SK-N-SH (cell line): ENCODE results near the gene XRN2. TPM values are rescaled to one million over a fixed set of nuclear protein-coding genes. Genes with fewer than 3 reads are reported as not detected.

Experiments used
- CTCF ChIA-PET: fragments of 300-600, 350-600 bp; formaldehyde crosslinking; extraction: SDS; loops from one replicate; lab custom pipeline; 2021; lab: Yijun Ruan, JAX
- POLR2A ChIA-PET: fragments of 350-600 bp; sonication (Branson Sonifier 250); formaldehyde crosslinking; extraction: SDS; loops from one replicate; lab custom pipeline; 2020; ENCODE audit warnings: antibody characterized with exemption, inconsistent platforms; lab: Yijun Ruan, JAX
- DNase-seq: peaks from one replicate; pipeline ENCODE4 v3.0.0; 2012
- H2AFZ ChIP-seq: fragments of 200-600 bp; sonication (generic); 2 replicates; pipeline ENCODE4 v1.8.1; 2016; ENCODE audit warnings: antibody characterized with exemption, mild to moderate bottlenecking, low read depth
- H3F3A ChIP-seq: fragments of 200-600 bp; sonication (generic); replicated peaks from 2 replicates; pipeline ENCODE3; 2016; ENCODE audit warnings: antibody characterized with exemption, mild to moderate bottlenecking; ENCODE audit not compliant: insufficient read depth
- H3K27ac ChIP-seq, 2 experiments: fragments of 200-500 bp in 1 of 2; fragments of 200-600 bp in 1 of 2; sonication (Bioruptor generic) in 1 of 2; sonication (generic), shearing (Covaris generic) in 1 of 2; 2 replicates each; pipeline versions ENCODE4 v1.5.1 to v1.6.1; 2014 to 2016; ENCODE audit warnings: low read depth in 2 of 2, inconsistent platforms in 1 of 2, low read length in 1 of 2, mild to moderate bottlenecking in 1 of 2, mixed read lengths in 1 of 2
- H3K27me3 ChIP-seq: fragments of 200-600 bp; sonication (generic), shearing (Covaris generic); 2 replicates; pipeline ENCODE4 v1.6.1; 2016; ENCODE audit warnings: mixed run types; ENCODE audit not compliant: insufficient read depth
- H3K36me3 ChIP-seq, 2 experiments: fragments of 200-500 bp in 1 of 2; fragments of 200-600 bp in 1 of 2; sonication (Bioruptor generic) in 1 of 2; sonication (generic) in 1 of 2; replicated peaks in 1 of 2; 2 replicates each; pipeline versions ENCODE3 to v1.5.1; 2014 to 2016; ENCODE audit warnings: low read length in 1 of 2, mild to moderate bottlenecking in 1 of 2; ENCODE audit not compliant: insufficient read depth in 2 of 2, control insufficient read depth in 1 of 2
- H3K4me1 ChIP-seq, 2 experiments: fragments of 200-500 bp in 1 of 2; fragments of 200-600 bp in 1 of 2; sonication (Bioruptor generic) in 1 of 2; sonication (generic), shearing (Covaris generic) in 1 of 2; 2 replicates each; pipeline versions ENCODE4 v1.5.1 to v1.6.1; 2014 to 2016; ENCODE audit warnings: low read depth in 1 of 2, low read length in 1 of 2, mixed run types in 1 of 2; ENCODE audit not compliant: insufficient read depth in 2 of 2, control insufficient read depth in 1 of 2
- H3K4me2 ChIP-seq: fragments of 200-600 bp; sonication (generic), shearing (Covaris generic); 2 replicates; pipeline ENCODE4 v1.6.1; 2017; ENCODE audit warnings: mixed run types
- H3K4me3 ChIP-seq, 2 experiments: fragments of 200-500 bp in 1 of 2; fragments of 200-600 bp in 1 of 2; sonication (Bioruptor generic) in 1 of 2; sonication (generic), shearing (Covaris generic) in 1 of 2; 2 replicates each; pipeline versions ENCODE4 v1.5.1 to v1.8.1; 2014 to 2016; ENCODE audit warnings: low read depth in 2 of 2, inconsistent platforms in 1 of 2, low read length in 1 of 2, mild to moderate bottlenecking in 1 of 2, mixed read lengths in 1 of 2, moderate library complexity in 1 of 2
- H3K79me2 ChIP-seq: fragments of 200-600 bp; sonication (generic); 2 replicates; pipeline ENCODE4 v1.8.1; 2017; ENCODE audit warnings: mild to moderate bottlenecking; ENCODE audit not compliant: insufficient read depth
- H3K9ac ChIP-seq: fragments of 200-600 bp; sonication (generic); 2 replicates; pipeline ENCODE4 v1.6.1; 2017; ENCODE audit warnings: mixed run types
- H3K9me2 ChIP-seq: fragments of 200-600 bp; sonication (generic); 2 replicates; pipeline ENCODE4 v1.6.1; 2017; ENCODE audit warnings: mixed run types
- H3K9me3 ChIP-seq: fragments of 200-600 bp; sonication (generic); 2 replicates; pipeline ENCODE4 v1.6.1; 2017; ENCODE audit warnings: mixed run types, mild to moderate bottlenecking, moderate library complexity
- H4K20me1 ChIP-seq: fragments of 200-600 bp; sonication (generic); 2 replicates; pipeline ENCODE4 v1.6.1; 2017; ENCODE audit warnings: mild to moderate bottlenecking, mixed run types; ENCODE audit not compliant: insufficient read depth
- CHD2 ChIP-seq: fragments of 150-350 bp; IDR thresholded peaks from 2 replicates; pipeline ENCODE4 v1.6.1; 2018; ENCODE audit warnings: low read length; ENCODE audit not compliant: partially characterized antibody
- ELF1 ChIP-seq: IDR thresholded peaks from 2 replicates; pipeline ENCODE4 v1.4.0; 2012
- EZH2phosphoT487 ChIP-seq: fragments of 200-600 bp; sonication (generic); IDR thresholded peaks from 2 replicates; pipeline ENCODE4 v1.6.1; 2017; ENCODE audit warnings: low read depth, mixed run types, mild to moderate bottlenecking, antibody characterized with exemption, moderate library complexity, borderline replicate concordance
- FOSL2 ChIP-seq: IDR thresholded peaks from 2 replicates; pipeline ENCODE4 v1.4.0; 2012; ENCODE audit warnings: low read depth, mild to moderate bottlenecking, moderate library complexity, borderline replicate concordance
- FOXJ3 ChIP-seq: sonication (generic); formaldehyde crosslinking; IDR thresholded peaks from 2 replicates; pipeline ENCODE4 v1.5.1; 2020; ENCODE audit warnings: mild to moderate bottlenecking, missing genetic modification reagents
- FOXM1 ChIP-seq: IDR thresholded peaks from 2 replicates; pipeline ENCODE4 v1.4.0; 2012; ENCODE audit warnings: low read depth, mild to moderate bottlenecking
- MXI1 ChIP-seq: IDR thresholded peaks from 2 replicates; pipeline ENCODE4 v1.6.1; 2012; ENCODE audit warnings: mild to moderate bottlenecking, low read depth, low read length, improper control_type of control experiment
- NFIC ChIP-seq: IDR thresholded peaks from 2 replicates; pipeline ENCODE4 v1.4.0; 2012; ENCODE audit warnings: borderline replicate concordance
- NRF1 ChIP-seq: IDR thresholded peaks from 2 replicates; pipeline ENCODE4 v1.6.1; 2012; ENCODE audit warnings: low read depth, mild to moderate bottlenecking, low read length
- POLR2AphosphoS5 ChIP-seq: IDR thresholded peaks from 2 replicates; pipeline ENCODE4 v1.6.1; 2012; ENCODE audit warnings: low read depth, low read length
- RXRA ChIP-seq: IDR thresholded peaks from 2 replicates; pipeline ENCODE4 v1.4.0; 2012; ENCODE audit warnings: low read depth, mild to moderate bottlenecking, borderline replicate concordance
- SIN3A ChIP-seq: IDR thresholded peaks from 2 replicates; pipeline ENCODE4 v1.6.1; 2012; ENCODE audit warnings: low read depth, mild to moderate bottlenecking, low read length, moderate library complexity, borderline replicate concordance
- TEAD4 ChIP-seq: IDR thresholded peaks from 2 replicates; pipeline ENCODE4 v1.4.0; 2012; ENCODE audit warnings: mild to moderate bottlenecking, borderline replicate concordance; ENCODE audit not compliant: insufficient read depth
- WGBS: methylation state at CpG from one replicate; pipeline ENCODE4 v1.1.6; 2017; ENCODE audit warnings: low lambda C conversion rate; 5-methylcytosine and 5-hydroxymethylcytosine counted together
- polyA plus RNA-seq, 3 experiments: library from polyadenylated mRNA; depleted of rRNA; stranded (reverse); fragments of >200 nt; gene quantifications; 2 replicates each; pipeline ENCODE4 v1.2.3, GENCODE V29; 2012
- TF ChIP-seq, protein P1 (sequence below): IDR thresholded peaks from 2 replicates; pipeline ENCODE4 v1.6.1; 2012; ENCODE audit warnings: mild to moderate bottlenecking, low read depth, low read length, moderate library complexity
- TF ChIP-seq, protein P2 (sequence below): fragments of 200-600 bp; sonication (generic); IDR thresholded peaks from 2 replicates; pipeline ENCODE4 v1.6.1; 2017; ENCODE audit warnings: antibody characterized with exemption, mild to moderate bottlenecking, moderate library complexity
- TF ChIP-seq, protein P3 (sequence below): fragments of 150-350 bp; IDR thresholded peaks from 2 replicates; pipeline ENCODE4 v1.6.1; 2017; ENCODE audit warnings: antibody characterized with exemption, low read length, low read depth, borderline replicate concordance
- TF ChIP-seq, protein P4 (sequence below): IDR thresholded peaks from 2 replicates; pipeline ENCODE4 v1.4.0; 2012; ENCODE audit warnings: low read depth, borderline replicate concordance
- TF ChIP-seq, protein P5 (sequence below): IDR thresholded peaks from 2 replicates; pipeline ENCODE4 v1.4.0; 2012; ENCODE audit warnings: low read depth, borderline replicate concordance

The XRN2 gene
- polyA plus RNA-seq, 1 of the 3 experiments (the other 2 are of a cell fraction): 44.5 TPM

DNA sequence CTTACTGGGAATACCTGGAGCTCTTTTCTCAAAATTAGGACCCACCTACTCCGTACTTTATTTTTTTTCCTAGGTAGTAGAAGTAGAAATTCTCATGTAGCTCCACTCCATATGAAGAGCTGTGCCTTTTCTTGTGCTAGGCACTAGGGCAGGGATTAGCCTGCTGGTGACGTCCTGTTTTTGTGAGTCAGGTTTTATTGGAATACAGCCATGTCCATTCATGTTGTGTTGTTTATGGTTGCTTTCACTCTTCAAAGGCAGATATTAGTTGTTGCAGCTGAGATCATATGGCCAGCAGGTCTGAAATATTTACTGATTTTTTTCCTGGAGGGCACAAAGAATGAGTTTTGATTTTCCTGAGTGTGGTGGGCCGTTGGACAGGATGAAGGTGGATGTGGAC lies 20.5 kb downstream of the XRN2 start:
- peaks cover 100% of the 10 kb centered on the region for H3K79me2 ChIP-seq
- no peak overlapping the region for H3K9ac ChIP-seq
- POLR2A ChIA-PET: no interaction called here
- H3K4me3 ChIP-seq: no peak overlapping the region
- no peak overlapping the region for H3K4me2 ChIP-seq
- H3K4me1 ChIP-seq: peaks cover 2 to 21% of the 10 kb centered on the region in 2 experiments; a peak in 3 of 4 replicates
- H3F3A ChIP-seq: no peaks in the 10 kb centered on the region
- DNase-seq: no peak
- H4K20me1 ChIP-seq: peaks cover 95% of the 10 kb centered on the region
- H3K9me2 ChIP-seq: no peaks in the 10 kb centered on the region; the same call in 1 of the 2 replicates
- CTCF ChIA-PET: interaction anchor here (0.7 to 1.6 kb wide), 2 partner anchors 12 to 19 kb away, joined by 3 to 4 read pairs; no protein-coding TSS in a partner anchor
- 0 out of 2 replicates have a peak, but pooled peaks cover 5% of the 10 kb centered on the region for H3K9me3 ChIP-seq
- peaks cover 8 to 12% of the 10 kb centered on the region in 2 experiments for H3K36me3 ChIP-seq
- H2AFZ ChIP-seq: no peak overlapping the region
- 76% methylated on average over 3 of the region's 3 CpGs for WGBS
- no peaks in the 10 kb centered on the region for H3K27me3 ChIP-seq
- 0 out of 2 replicates have a peak, but pooled peaks have one; percentile 12 for TF ChIP-seq NFIC
- TF ChIP-seq, protein P1, sequence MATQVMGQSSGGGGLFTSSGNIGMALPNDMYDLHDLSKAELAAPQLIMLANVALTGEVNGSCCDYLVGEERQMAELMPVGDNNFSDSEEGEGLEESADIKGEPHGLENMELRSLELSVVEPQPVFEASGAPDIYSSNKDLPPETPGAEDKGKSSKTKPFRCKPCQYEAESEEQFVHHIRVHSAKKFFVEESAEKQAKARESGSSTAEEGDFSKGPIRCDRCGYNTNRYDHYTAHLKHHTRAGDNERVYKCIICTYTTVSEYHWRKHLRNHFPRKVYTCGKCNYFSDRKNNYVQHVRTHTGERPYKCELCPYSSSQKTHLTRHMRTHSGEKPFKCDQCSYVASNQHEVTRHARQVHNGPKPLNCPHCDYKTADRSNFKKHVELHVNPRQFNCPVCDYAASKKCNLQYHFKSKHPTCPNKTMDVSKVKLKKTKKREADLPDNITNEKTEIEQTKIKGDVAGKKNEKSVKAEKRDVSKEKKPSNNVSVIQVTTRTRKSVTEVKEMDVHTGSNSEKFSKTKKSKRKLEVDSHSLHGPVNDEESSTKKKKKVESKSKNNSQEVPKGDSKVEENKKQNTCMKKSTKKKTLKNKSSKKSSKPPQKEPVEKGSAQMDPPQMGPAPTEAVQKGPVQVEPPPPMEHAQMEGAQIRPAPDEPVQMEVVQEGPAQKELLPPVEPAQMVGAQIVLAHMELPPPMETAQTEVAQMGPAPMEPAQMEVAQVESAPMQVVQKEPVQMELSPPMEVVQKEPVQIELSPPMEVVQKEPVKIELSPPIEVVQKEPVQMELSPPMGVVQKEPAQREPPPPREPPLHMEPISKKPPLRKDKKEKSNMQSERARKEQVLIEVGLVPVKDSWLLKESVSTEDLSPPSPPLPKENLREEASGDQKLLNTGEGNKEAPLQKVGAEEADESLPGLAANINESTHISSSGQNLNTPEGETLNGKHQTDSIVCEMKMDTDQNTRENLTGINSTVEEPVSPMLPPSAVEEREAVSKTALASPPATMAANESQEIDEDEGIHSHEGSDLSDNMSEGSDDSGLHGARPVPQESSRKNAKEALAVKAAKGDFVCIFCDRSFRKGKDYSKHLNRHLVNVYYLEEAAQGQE: no peak
- peak; percentile 22; the same call in 1 of the 2 replicates for TF ChIP-seq FOSL2
- TF ChIP-seq, all 33 proteins: peak for 2
- H3K27ac ChIP-seq: no peak overlapping the region

DNA sequence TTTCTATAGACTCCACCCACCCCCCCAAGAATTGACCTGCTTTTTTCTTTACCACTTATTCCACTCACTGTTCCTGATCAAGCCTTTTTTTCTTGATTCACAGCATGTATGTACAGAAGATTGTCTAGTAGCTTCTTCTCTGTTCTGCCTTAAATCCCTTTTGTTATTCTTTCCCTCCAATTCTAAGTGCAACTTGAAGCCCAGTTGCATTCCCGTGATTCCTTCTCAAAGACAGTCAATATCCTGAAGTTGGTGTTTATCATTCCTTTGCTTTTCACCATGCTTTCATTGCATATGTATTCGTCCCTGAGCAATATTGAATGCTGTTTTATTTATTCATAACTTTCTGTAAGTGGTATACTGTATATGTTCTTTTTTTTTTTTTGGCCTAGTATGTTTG lies 21.0 kb downstream of the XRN2 start:
- Histone ChIP-seq H3K4me3 (no peak overlapping the region), H3K4me1 (peaks cover 2 to 21% of the 10 kb centered on the region in 2 experiments; a peak in 3 of 4 replicates), H3K79me2 (peaks cover 100% of the 10 kb centered on the region), H3K27me3 (no peaks in the 10 kb centered on the region), H3K27ac (no peak overlapping the region), H3K9ac (no peak overlapping the region), H4K20me1 (peaks cover 93% of the 10 kb centered on the region), H3K9me3 (0 out of 2 replicates have a peak, but pooled peaks cover 5% of the 10 kb centered on the region), H3K4me2 (no peak overlapping the region), H2AFZ (no peak overlapping the region), H3K9me2 (no peaks in the 10 kb centered on the region), H3K36me3 (peaks cover 13 to 16% of the 10 kb centered on the region in 2 experiments), H3F3A (no peaks in the 10 kb centered on the region)
- no peak for DNase-seq
- 89% methylated on average over 2 of the region's 2 CpGs for WGBS
- CTCF ChIA-PET: interaction anchor here (0.7 kb wide), 2 partner anchors 11 to 88 kb away, joined by 3 read pairs; no protein-coding TSS in a partner anchor
- POLR2A ChIA-PET: no interaction called here
- TF ChIP-seq RXRA: no peak
- TF ChIP-seq, protein P2, sequence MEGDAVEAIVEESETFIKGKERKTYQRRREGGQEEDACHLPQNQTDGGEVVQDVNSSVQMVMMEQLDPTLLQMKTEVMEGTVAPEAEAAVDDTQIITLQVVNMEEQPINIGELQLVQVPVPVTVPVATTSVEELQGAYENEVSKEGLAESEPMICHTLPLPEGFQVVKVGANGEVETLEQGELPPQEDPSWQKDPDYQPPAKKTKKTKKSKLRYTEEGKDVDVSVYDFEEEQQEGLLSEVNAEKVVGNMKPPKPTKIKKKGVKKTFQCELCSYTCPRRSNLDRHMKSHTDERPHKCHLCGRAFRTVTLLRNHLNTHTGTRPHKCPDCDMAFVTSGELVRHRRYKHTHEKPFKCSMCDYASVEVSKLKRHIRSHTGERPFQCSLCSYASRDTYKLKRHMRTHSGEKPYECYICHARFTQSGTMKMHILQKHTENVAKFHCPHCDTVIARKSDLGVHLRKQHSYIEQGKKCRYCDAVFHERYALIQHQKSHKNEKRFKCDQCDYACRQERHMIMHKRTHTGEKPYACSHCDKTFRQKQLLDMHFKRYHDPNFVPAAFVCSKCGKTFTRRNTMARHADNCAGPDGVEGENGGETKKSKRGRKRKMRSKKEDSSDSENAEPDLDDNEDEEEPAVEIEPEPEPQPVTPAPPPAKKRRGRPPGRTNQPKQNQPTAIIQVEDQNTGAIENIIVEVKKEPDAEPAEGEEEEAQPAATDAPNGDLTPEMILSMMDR: no peak
- TF ChIP-seq SIN3A: no peak
- no peak for TF ChIP-seq FOXM1
- TF ChIP-seq ELF1: no peak
- no peak for TF ChIP-seq FOXJ3 (CRISPR knock-in tag)
- TF ChIP-seq MXI1: no peak
- no peak for TF ChIP-seq POLR2AphosphoS5
- TF ChIP-seq, protein P3, sequence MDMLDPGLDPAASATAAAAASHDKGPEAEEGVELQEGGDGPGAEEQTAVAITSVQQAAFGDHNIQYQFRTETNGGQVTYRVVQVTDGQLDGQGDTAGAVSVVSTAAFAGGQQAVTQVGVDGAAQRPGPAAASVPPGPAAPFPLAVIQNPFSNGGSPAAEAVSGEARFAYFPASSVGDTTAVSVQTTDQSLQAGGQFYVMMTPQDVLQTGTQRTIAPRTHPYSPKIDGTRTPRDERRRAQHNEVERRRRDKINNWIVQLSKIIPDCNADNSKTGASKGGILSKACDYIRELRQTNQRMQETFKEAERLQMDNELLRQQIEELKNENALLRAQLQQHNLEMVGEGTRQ: no peak
- no peak for TF ChIP-seq NRF1
- TF ChIP-seq, protein P4, sequence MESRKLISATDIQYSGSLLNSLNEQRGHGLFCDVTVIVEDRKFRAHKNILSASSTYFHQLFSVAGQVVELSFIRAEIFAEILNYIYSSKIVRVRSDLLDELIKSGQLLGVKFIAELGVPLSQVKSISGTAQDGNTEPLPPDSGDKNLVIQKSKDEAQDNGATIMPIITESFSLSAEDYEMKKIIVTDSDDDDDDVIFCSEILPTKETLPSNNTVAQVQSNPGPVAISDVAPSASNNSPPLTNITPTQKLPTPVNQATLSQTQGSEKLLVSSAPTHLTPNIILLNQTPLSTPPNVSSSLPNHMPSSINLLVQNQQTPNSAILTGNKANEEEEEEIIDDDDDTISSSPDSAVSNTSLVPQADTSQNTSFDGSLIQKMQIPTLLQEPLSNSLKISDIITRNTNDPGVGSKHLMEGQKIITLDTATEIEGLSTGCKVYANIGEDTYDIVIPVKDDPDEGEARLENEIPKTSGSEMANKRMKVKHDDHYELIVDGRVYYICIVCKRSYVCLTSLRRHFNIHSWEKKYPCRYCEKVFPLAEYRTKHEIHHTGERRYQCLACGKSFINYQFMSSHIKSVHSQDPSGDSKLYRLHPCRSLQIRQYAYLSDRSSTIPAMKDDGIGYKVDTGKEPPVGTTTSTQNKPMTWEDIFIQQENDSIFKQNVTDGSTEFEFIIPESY: no peak
- no peak for TF ChIP-seq CHD2
- no peak for TF ChIP-seq EZH2phosphoT487
- no peak for TF ChIP-seq TEAD4
- TF ChIP-seq, protein P5, sequence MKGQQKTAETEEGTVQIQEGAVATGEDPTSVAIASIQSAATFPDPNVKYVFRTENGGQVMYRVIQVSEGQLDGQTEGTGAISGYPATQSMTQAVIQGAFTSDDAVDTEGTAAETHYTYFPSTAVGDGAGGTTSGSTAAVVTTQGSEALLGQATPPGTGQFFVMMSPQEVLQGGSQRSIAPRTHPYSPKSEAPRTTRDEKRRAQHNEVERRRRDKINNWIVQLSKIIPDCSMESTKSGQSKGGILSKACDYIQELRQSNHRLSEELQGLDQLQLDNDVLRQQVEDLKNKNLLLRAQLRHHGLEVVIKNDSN: no peak
